22Rv1 (cell line): ENCODE measurements around the gene EPHA3.

Experiments used
- ZFX ChIP-seq: fragments of 450-650 bp; IDR thresholded peaks from 2 replicates; pipeline ENCODE4 v1.6.1; 2017; ENCODE audit warnings: antibody characterized with exemption, borderline replicate concordance
- TF ChIP-seq, protein P1 (sequence below): fragments of 450-650 bp; IDR thresholded peaks from 2 replicates; pipeline ENCODE4 v1.5.1; 2017; ENCODE audit warnings: mild to moderate bottlenecking

DNA sequence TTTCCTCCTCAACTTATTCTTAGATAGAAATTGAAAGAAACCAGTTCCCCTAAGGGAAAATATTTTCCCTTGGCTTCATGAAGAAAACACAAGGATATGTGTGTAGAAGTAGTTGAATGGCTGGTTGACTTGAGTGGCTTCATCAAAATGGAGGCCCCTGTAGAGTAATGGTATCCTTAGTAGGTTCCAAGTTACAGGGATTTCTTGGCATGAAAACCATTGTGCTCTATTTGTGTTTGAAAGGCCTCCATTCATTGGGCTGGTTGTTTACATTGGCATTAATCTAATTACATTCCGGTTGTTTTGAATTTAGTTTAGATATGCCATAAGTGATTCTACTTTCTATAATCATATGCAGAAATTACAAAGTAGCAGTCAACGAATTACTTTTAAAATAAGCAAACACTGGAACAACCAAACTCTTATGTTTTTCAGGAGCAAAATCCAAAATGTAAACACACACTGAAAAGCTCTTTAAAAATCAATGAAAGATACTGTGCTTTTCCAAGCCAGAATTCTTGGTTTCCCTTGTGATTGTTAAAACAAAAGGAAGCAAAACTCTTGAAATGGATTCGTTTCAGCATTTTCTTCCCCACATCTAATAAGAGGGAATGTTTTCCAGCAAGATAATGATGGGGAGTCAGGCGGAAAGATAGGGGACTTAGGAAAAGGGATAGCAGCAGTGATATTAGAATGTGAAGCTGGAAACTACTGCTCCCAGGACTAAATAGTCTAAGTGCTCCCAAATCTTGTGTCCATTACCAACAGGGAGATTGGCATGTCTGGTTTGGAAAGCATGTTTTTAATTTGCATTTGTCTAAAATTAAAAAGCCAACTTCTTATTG lies 77.0 kb downstream of the EPHA3 start:
- TF ChIP-seq, protein P1, sequence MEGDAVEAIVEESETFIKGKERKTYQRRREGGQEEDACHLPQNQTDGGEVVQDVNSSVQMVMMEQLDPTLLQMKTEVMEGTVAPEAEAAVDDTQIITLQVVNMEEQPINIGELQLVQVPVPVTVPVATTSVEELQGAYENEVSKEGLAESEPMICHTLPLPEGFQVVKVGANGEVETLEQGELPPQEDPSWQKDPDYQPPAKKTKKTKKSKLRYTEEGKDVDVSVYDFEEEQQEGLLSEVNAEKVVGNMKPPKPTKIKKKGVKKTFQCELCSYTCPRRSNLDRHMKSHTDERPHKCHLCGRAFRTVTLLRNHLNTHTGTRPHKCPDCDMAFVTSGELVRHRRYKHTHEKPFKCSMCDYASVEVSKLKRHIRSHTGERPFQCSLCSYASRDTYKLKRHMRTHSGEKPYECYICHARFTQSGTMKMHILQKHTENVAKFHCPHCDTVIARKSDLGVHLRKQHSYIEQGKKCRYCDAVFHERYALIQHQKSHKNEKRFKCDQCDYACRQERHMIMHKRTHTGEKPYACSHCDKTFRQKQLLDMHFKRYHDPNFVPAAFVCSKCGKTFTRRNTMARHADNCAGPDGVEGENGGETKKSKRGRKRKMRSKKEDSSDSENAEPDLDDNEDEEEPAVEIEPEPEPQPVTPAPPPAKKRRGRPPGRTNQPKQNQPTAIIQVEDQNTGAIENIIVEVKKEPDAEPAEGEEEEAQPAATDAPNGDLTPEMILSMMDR = no peak
- no peak for TF ChIP-seq ZFX
